Type B pancreatic cell (in vitro differentiated cells): ENCODE measurements around the gene COL15A1. TPM values are rescaled to one million over a fixed set of nuclear protein-coding genes. Genes with fewer than 3 reads are reported as not detected.

Experiments
- DNase-seq: peaks from one replicate; pipeline ENCODE4 v3.0.0; 2021; ENCODE audit warnings: mixed read lengths; ENCODE audit not compliant: unreplicated experiment; ENCODE audit errors: extremely low spot score
- H3K27ac Mint-ChIP-seq: 2 replicates; pipeline ENCODE4 v1.8.0; 2021; ENCODE audit warnings: mild to moderate bottlenecking, mixed read lengths
- H3K27me3 Mint-ChIP-seq: 2 replicates; pipeline ENCODE4 v1.8.0; 2021; ENCODE audit warnings: mixed read lengths
- H3K36me3 Mint-ChIP-seq: 2 replicates; pipeline ENCODE4 v1.8.0; 2021; ENCODE audit warnings: mixed read lengths
- H3K4me1 Mint-ChIP-seq: one replicate; pipeline ENCODE4 v1.8.0; 2021; ENCODE audit warnings: mixed read lengths; ENCODE audit not compliant: unreplicated experiment
- H3K4me3 Mint-ChIP-seq: 2 replicates; pipeline ENCODE4 v1.8.0; 2021; ENCODE audit warnings: mild to moderate bottlenecking, mixed read lengths
- H3K9me3 Mint-ChIP-seq: 2 replicates; pipeline ENCODE4 v1.8.0; 2021; ENCODE audit warnings: mixed read lengths
- CTCF ChIP-seq: fragments of 200-600 bp; sonication (generic); conservative IDR thresholded peaks from 2 replicates; pipeline ENCODE4 v1.5.0; 2021; ENCODE audit warnings: antibody characterized with exemption, mild to moderate bottlenecking
- total RNA-seq: library from RNA; stranded (reverse); gene quantifications from 2 replicates; pipeline ENCODE4 v1.2.1, GENCODE V29; 2021; ENCODE audit warnings: low replicate concordance

Gene COL15A1
- total RNA-seq, 1 donor from 2014 or later, result 0.68 TPM

DNA sequence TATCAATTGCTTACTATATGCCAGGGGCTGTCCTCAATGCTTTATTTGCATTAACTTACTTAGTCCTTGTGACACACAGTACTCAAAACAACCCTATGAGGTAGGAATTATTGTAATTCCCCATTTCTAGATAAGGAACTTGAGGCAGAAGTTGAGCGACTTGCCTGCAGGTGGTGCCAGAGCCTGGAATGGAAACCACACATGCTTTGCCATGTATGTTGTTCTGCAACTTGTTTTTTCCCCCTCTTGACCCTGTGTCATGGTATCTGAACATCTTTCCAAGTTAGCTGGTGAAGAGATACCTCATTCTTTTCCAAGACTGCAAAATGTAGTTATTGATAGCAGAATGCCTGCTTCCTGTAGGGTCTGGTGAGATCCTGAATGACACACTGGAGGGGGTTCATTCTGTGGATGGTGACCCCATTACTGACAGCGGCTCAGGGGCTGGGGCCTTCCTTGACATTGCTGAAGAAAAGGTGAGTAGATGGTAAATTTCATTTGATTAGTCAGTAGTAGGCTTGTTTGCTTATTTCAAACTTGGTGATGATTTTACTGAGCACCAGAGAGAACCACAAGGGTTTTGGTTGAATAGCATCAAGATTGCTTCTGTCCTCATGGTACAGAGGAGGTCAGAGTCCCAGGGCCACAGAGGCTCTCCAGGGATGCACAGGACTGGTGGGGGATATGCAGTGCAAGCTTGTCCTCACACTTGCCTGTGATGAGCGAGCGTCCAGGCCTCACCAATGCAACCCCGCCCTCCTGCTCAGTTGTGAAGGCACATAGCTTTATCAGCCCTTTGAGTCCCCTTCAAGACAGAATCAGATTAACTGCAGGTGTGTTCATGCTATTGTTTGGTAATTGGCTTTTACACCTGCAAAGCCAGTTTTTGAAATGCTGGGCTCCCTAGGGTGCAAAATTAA is 57.0 kb downstream of the COL15A1 start:
- H3K27me3 Mint-ChIP-seq, result peaks cover 37% of the 10 kb centered on the region
- peaks cover 13% of the 10 kb centered on the region for H3K4me1 Mint-ChIP-seq
- H3K9me3 Mint-ChIP-seq, result no peaks in the 10 kb centered on the region
- TF ChIP-seq CTCF, result peak; percentile 81
- no peak overlapping the region for H3K27ac Mint-ChIP-seq
- peak; percentile 43 for DNase-seq
- H3K36me3 Mint-ChIP-seq, result no peaks in the 10 kb centered on the region
- H3K4me3 Mint-ChIP-seq, result no peak overlapping the region

- Mint-ChIP-seq H3K4me1 (peaks cover 13% of the 10 kb centered on the region), H3K27ac (no peak overlapping the region), H3K9me3 (no peaks in the 10 kb centered on the region), H3K4me3 (no peak overlapping the region), H3K27me3 (peaks cover 31% of the 10 kb centered on the region), H3K36me3 (no peaks in the 10 kb centered on the region)
- peak; percentile 43 for DNase-seq
- no peak for TF ChIP-seq CTCF
Measured at GRCh38 chr9:99001892-99002291, 58.2 kb downstream of the COL15A1 start.

DNA sequence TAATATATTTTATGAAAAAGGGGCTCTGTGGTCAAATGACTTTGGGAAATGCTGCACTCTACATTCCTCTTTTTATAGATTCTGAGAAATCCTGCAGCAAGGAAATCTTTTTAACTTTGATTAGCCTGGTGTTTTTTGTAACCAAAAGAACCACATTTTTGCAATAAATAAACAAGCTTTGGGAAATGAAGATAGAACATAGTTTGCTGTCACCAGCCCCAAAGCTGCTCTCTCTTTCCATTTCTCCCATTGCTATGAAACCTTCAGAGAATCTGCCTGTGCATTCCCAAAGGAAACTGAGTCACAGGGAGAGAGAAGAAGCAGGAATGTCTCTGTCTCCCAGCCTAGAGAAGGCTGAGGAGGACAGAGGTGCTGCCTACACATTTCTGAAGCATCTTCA is 59.0 kb downstream of the COL15A1 start:
- TF ChIP-seq CTCF, result no peak

DNA sequence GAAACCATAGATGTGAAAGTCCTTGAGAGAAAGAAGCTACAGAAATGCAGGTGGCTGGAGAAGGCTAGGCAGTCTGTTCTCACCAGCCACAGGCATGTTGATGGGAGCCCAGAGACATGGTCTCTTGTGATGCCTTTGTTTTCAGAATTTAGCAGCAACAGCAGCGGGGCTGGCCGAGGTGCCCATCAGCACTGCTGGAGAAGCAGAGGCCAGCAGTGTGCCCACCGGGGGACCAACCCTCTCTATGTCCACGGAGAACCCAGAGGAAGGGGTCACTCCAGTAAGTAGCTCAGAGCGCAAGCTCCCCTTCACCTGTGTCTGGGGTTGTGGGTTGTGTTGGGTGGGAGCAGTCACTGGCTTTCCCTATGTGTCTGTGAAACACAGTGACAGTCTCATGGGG is 59.6 kb downstream of the COL15A1 start:
- Mint-ChIP-seq H3K36me3 (no peaks in the 10 kb centered on the region), H3K9me3 (no peaks in the 10 kb centered on the region), H3K27ac (no peak overlapping the region), H3K4me3 (no peak overlapping the region), H3K27me3 (peaks cover 21% of the 10 kb centered on the region), H3K4me1 (peaks cover 9% of the 10 kb centered on the region)
- peak; percentile 39 for DNase-seq
- no peak for TF ChIP-seq CTCF

More for the DNA sequence above, 59.0 kb downstream of the COL15A1 start:
- H3K4me3 Mint-ChIP-seq, result no peak overlapping the region
- H3K36me3 Mint-ChIP-seq, result no peaks in the 10 kb centered on the region
- no peak for DNase-seq
- H3K4me1 Mint-ChIP-seq, result peaks cover 13% of the 10 kb centered on the region
- H3K27ac Mint-ChIP-seq, result no peak overlapping the region
- H3K9me3 Mint-ChIP-seq, result no peaks in the 10 kb centered on the region
- H3K27me3 Mint-ChIP-seq, result peaks cover 28% of the 10 kb centered on the region

- peaks cover 5% of the 10 kb centered on the region for H3K4me1 Mint-ChIP-seq
- no peak overlapping the region for H3K27ac Mint-ChIP-seq
- H3K36me3 Mint-ChIP-seq, result no peaks in the 10 kb centered on the region
- DNase-seq, result peak; percentile 36
- H3K4me3 Mint-ChIP-seq, result no peak overlapping the region
- TF ChIP-seq CTCF, result no peak
- H3K27me3 Mint-ChIP-seq, result peaks cover 17% of the 10 kb centered on the region
- H3K9me3 Mint-ChIP-seq, result no peaks in the 10 kb centered on the region
Measured at GRCh38 chr9:99004115-99004514, 60.4 kb downstream of the COL15A1 start.
